ENCODE measurements around the gene MYH10.
"Not testable (repeated sequence)": the region's sequence is repeated elsewhere in the genome, so short reads cannot be mapped to it uniquely, and the experiment has no call there.

The MYH10 gene

GRCh38 chr17:8630227-8630801 lies at the start of gene MYH10:
Gene MYH10 (minus strand): TSS chr17:8630725. CDS start chr17:8623246, 7,479 bp downstream.
- no peak for DNase-seq

DNA sequence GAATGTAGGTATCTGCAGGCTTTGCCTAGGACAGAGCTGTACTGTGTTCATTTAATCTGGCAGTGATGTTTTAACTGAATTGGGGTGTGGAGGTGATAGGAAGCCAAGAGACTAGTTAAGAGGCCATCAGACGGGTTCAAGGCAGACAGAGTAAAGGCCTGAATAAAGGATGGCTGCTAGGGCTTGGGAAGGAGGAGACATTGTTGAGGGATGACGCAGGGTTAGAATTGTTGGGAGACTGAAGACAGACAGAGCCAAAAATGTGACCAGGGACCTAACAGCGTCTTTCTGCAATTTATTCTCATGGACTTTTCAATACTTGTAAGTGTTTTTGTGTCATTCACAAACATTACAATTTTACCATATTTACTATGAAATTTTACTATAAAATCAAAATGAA lies 48.6 kb upstream of the MYH10 start:
- DNase-seq, result no peak

DNA sequence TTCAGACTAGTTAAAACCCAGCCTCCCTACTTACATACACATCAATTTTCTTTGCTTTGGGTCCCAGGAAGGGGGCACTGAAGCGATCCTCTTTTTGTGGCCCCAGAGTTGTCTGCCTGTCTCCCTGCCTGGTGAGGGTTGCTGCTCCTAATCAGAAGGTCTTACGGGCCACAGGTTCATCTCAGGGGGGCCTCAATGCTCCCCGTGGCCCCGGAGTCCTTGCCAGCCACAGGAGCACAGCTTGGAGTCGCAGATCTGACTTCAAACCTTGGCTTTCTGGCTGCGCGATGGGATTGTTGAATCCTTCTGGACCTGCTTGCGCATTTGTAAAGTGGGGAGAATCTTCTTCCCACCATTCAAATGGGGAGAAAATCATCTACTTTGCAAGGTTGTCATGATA lies 44.8 kb upstream of the MYH10 start:
- no peak for DNase-seq

DNA sequence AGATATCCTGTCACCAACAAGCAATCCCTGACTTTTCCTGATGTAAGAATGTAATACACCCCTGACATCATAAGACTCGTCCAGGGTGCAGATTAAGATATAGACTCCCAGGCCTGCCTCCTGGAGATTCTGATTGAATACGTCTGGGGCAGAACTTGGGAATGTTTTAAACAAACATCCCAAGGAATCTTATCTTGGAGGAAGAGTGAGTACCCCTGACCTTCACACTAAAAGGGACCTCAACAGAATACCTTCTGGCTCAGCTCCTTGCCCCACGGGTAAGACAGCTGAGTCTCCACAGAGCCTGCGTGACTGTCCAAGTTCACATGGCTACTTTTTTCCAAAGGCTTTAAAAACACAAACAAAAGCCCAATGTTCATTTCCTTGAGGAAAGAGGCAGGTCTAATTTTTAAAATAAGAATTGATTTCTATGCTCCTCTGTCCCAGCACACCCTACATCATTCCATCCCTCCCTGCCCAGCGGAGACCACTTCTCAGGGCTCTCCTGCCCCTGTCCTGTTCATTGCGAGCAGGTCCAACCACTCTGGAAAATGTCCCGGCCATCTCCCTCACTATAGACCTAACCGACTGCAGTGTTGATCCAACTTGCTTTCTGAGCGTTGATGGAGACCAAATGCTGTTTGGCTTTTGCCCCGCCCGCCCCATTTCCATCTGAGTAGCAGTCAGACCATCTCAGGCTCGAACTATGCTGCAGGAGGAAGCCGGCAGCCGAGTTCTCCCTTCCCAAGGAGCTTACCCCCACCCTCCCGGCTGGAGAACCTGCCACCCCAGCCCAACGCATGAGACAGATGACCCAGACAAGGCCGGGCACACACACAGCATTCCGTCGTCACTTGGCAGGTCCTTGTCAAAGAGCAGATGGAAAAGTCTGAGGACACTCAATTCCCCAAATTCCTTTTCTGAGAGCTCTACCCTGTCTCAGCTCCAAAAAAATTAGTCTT lies 44.1 kb upstream of the MYH10 start:
- DNase-seq, result no peak

DNA sequence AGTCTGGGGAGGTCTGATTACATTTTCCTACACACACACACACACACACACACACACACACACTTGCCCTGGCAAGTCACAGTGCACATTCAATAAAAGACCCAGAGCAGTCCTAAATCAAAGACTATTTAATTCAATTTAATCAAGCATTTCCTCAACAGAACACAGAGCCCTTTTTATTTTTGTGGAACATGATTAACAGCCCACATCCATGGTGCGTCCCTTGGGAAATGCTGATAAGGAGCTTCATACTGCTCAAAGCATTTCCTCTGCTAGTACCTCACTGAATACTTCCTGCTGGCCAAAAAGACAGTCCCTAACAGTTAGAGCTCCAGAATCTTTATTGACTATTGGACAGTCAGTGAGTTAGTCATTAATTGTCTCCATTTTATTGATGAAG lies 43.1 kb upstream of the MYH10 start:
- DNase-seq, result no peak

- no peak for DNase-seq
Observed at GRCh38 chr17:8672326-8672725, 41.8 kb upstream of the MYH10 start.

- DNase-seq, result no peak
Observed at GRCh38 chr17:8670421-8670820, 39.9 kb upstream of the MYH10 start.

- DNase-seq, result no peak
Observed at GRCh38 chr17:8668176-8668740, 37.7 kb upstream of the MYH10 start.

- DNase-seq, result no peak
Observed at GRCh38 chr17:8667421-8667820, 36.9 kb upstream of the MYH10 start.

- no peak for DNase-seq
Observed at GRCh38 chr17:8665684-8666083, 35.2 kb upstream of the MYH10 start.

GRCh38 chr17:8664456-8665126 lies 34.1 kb upstream of the MYH10 start:
- no peak for DNase-seq

DNA sequence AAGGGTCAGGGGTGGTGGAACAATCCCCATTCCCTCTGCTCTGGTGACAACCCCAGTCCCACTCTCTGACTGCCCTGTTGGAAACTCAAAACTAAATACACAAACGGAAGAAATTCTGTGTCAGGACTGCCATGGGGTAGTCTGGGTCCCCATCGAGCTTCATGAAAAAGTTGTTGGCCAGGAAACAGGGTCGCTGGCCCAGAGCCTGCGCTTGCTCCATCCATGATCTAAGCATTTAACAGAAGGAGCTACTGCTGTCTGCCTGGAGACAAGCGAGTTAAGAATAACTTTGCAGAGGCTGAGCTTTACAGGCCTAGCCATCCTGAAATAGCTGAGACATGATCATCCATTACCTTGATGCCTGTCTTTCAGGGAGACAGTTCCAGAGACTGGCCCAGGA lies 32.4 kb upstream of the MYH10 start:
- no peak for DNase-seq

- DNase-seq, result no peak
Observed at GRCh38 chr17:8662076-8662831, 31.7 kb upstream of the MYH10 start.

GRCh38 chr17:8660709-8661108 lies 30.2 kb upstream of the MYH10 start:
- not testable (repeated sequence) for DNase-seq

DNA sequence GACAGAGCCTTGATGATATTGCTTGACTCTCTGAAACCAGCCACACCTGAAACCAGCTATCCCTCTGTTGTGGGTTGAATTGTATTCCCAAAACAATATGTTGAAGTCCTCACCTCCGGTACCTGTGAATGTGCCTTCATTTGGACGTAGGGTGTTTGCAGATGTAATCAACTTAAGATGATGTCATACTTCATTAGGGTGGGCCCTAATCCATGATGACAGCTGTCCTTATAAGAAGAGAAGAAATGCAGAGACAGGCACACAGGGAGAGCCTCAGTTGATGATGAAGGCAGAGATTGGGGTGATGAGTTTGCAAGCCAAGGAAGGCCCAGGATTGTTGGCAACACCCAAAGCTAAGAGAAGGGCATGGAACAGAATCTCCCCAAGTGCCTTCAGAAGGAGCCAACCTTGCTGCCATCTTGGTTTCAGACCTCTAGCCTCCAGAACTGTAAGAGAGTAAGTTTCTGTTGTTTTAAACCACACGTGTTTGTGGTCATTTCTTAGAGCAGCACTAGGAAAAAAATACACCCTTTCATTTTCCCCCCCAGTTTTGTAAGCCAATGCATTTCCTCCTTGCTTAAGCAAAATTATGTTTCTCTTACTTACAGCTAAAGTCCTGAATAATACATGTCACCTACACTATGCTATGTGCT lies 29.4 kb upstream of the MYH10 start:
- no peak for DNase-seq

DNA sequence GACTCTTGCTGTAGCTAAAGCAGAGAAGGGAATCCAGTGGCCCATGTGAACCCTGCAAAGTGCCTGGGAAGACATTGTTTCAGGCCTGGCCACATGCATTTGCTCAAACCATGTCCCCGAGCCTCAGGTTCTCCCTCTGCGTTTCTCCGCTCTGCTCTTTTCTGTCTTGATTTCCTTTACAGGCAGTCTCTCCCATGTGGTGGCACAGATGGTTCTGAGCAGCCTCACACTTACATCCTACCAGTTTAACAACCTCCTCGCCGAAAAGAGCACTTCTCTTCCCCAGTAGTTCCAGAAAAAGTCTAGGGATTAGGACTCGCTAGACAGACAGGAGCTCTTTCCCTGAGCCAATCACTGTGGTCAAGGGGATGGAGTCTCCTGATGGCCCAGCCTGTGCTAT lies 28.3 kb upstream of the MYH10 start:
- DNase-seq, result no peak

DNA sequence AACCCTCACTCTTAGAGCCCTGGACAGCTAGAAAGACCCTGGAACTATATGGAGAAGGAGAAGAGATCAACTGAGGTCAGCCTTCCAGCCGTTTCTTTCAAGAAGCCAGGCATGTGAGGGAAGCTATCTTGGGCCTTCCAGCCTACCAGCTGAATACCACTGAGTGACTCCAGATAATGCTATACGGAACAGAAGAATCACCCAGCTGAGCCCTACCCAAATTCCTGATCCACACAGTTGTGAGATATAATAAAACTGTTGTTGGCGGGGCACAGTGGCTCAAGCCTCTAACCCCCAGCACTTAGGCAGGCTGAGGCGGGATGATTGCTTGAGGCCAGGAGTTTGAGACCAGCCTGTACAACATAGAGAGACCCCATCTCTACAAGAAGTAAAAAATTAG lies 26.2 kb upstream of the MYH10 start:
- no peak for DNase-seq

- DNase-seq, result no peak
Observed at GRCh38 chr17:8654822-8655221, 24.3 kb upstream of the MYH10 start.

DNA sequence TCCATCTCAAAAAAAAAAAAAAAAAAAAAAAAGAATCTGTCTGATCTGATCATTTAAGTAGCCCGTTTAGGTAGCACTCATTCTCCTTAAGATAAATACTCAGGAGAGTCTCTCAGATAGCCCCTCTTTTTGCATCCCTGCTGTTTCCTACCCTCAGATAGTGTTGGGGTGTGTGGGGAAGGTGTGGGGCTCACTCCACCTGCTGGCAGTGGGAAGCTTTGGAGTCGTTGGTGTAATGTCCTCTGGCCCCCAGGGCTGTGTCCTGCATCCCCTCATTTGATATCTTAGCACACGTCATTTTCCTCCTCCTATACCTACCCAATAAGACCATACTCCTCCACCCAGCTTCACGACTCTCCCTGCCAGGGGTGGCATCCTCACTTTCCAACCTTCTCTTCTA lies 20.5 kb upstream of the MYH10 start:
- no peak for DNase-seq

DNA sequence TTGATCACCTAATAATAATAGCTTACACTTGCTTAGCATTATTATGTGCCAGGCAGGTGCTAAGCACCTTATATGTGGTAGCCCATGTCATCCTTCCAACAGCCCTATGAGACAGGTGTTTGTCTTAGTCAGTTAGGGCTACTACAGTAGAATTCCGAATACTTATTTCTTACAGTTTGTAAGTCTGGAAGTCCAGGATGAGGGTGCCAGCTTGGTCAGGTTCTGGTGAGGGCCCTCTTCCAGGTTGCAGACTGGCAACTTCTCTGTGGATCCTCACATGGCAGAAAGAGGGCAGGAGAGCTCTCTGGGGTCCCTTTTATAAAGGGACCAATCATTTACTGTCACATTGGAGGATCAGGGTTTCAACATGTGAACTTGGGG lies 19.6 kb upstream of the MYH10 start:
- DNase-seq, result no peak

- no peak for DNase-seq
Observed at GRCh38 chr17:8649157-8650118, 18.9 kb upstream of the MYH10 start.
